DMS53 (cell line): ENCODE measurements around the gene TRIM10.
"Not testable (repeated sequence)": the region's sequence is repeated elsewhere in the genome, so short reads cannot be mapped to it uniquely, and the experiment has no call there.

Experiments used
- DNase-seq: peaks from one replicate; lab custom pipeline; 2025; lab: John Stamatoyannopoulos, UW

The TRIM10 gene

GRCh38 chr6:30129265-30130178 is 31.5 kb downstream of the TRIM10 start:
- DNase-seq, result no peak

GRCh38 chr6:30127238-30128093 is 33.5 kb downstream of the TRIM10 start:
- DNase-seq, result no peak

GRCh38 chr6:30122515-30122914 is 38.5 kb downstream of the TRIM10 start:
- DNase-seq, result no peak

GRCh38 chr6:30121446-30122366 is 39.3 kb downstream of the TRIM10 start:
- DNase-seq, result no peak

- DNase-seq, result not testable (repeated sequence)
These were observed 42.3 kb downstream of the TRIM10 start for GRCh38 chr6:30118691-30119090.

- no peak for DNase-seq
These were observed 44.3 kb downstream of the TRIM10 start for GRCh38 chr6:30116724-30117123.

GRCh38 chr6:30113841-30114240 is 47.2 kb downstream of the TRIM10 start:
- no peak for DNase-seq

- DNase-seq, result no peak
These were observed 47.8 kb downstream of the TRIM10 start, which contains the start of gene TRIM31 for GRCh38 chr6:30113003-30113759. TRIM31 (minus strand) TSS chr6:30113090; CDS start chr6:30112805, 285 bp downstream.

- no peak for DNase-seq
These were observed 48.5 kb downstream of the TRIM10 start for GRCh38 chr6:30112402-30112994.

- no peak for DNase-seq
These were observed 49.6 kb downstream of the TRIM10 start for GRCh38 chr6:30111266-30111856.

- DNase-seq, result no peak
These were observed 56.4 kb downstream of the TRIM10 start for GRCh38 chr6:30104661-30105060.

- DNase-seq, result no peak
These were observed 57.2 kb downstream of the TRIM10 start for GRCh38 chr6:30103872-30104179.

- DNase-seq, result peak; percentile 94
These were observed 57.8 kb downstream of the TRIM10 start for GRCh38 chr6:30102970-30103871.

GRCh38 chr6:30102414-30102969 is 58.5 kb downstream of the TRIM10 start:
- peak; percentile 48 for DNase-seq
